AG08396 (cell line): ENCODE measurements around the gene NIP7.
"Not testable (repeated sequence)": the region's sequence is repeated elsewhere in the genome, so short reads cannot be mapped to it uniquely, and the experiment has no call there.

Experiments
- DNase-seq: peaks from one replicate; pipeline ENCODE4 v3.0.0; 2012; ENCODE audit warnings: low spot score, mixed read lengths

The NIP7 gene

DNA sequence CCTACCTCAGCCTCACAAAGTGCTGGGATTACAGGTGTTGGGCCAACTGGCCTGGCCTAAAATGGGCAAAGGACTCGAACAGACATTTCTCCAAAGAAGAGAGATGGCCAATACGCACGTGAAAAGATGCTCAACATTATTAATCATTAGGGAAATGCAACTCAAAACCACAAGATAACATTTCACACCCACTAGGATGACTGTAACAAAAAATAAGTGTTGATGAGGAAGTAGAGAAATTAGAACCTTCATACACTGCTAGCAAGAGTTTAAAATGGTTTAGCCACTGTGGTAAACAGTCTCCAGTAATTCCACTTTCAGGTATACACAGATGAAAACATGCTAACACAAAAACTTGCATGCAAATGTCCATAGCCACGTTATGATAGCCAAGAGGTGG is 6.4 kb downstream of the NIP7 start:
- DNase-seq, result no peak

DNA sequence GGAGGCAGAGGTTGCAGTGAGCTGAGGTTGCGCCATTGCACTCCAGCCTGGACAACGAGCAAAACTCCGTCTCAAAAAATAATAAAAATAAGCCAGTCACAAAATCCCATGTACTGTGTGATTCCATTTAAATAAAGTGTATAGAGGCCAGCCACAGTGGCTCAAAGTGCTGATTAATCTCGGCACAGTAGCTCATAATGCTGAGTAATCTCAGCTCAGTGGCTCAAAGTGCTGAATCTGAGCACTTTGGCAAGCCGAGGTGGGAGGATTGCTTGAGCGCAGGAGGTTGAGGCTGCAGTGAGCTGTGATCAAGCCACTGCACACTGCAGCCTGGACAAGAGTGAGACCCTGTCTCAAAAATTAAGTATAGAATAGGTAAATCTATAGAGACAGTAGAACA is 7.1 kb downstream of the NIP7 start:
- no peak for DNase-seq

DNA sequence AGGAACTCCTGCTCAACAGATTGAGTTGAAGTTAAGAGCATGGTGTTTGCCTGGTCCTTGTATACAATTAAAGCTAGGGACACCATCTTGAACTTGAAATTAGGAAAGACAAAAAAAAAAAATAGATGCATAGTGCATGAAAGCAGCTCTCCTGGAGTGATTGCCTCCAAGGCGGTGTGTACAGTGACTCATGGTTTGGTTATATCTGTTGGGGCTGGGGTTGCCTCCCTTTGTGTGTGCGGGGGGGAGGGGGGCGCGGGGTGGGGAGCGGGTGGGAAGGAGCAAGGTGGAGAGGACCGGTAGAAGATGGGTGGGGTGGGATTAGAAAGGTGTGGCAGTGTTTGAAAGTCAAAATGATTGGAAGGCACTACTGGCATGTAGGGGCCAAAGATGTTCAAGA is 8.7 kb downstream of the NIP7 start:
- no peak for DNase-seq

DNA sequence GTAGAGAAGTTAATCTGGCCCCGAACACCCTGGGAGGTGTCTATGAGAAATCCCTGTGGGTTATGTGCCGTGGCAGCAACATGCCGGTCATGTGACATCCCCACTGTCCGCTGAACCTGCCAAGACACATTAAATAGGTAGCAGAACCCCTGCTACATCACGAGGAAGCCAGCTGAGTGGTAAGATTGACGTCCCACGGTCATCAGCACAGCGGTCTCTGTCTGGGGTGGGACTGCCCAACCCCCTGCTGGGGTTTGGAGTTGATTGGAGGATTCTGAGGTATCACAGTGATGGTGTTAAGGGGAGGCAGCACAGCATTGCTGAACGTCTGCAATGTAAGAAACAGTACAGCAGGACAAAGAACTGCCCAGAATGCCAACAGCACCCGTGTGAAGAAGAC is 10.0 kb downstream of the NIP7 start:
- no peak for DNase-seq

DNA sequence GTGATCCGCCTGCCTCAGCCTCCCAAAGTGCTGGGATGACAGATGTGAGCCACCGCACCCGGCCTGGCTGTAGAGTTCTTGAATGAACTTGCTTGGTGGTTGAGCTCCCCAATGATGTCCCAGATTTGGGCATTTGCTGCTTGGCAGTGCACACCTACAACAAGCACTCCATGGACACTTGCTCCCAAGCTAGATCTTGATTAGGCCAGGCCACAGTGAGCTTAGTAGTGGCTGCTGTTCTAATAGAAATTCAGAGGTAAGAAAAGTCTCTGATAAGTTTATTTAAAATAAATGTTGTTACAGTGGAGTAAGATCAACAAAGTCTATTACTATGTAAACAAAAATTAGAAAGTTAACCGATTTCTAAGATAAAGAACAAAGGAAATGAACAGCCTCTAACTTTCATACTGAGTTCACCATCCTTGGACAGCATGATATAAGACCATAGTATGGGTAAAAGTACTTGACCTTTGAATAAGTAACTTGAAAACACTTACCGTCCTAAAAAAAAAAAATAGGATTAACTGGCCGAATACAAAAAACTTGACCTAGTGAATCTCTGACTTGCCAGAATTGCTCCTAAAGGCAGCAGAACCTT is 11.1 kb downstream of the NIP7 start:
- no peak for DNase-seq

DNA sequence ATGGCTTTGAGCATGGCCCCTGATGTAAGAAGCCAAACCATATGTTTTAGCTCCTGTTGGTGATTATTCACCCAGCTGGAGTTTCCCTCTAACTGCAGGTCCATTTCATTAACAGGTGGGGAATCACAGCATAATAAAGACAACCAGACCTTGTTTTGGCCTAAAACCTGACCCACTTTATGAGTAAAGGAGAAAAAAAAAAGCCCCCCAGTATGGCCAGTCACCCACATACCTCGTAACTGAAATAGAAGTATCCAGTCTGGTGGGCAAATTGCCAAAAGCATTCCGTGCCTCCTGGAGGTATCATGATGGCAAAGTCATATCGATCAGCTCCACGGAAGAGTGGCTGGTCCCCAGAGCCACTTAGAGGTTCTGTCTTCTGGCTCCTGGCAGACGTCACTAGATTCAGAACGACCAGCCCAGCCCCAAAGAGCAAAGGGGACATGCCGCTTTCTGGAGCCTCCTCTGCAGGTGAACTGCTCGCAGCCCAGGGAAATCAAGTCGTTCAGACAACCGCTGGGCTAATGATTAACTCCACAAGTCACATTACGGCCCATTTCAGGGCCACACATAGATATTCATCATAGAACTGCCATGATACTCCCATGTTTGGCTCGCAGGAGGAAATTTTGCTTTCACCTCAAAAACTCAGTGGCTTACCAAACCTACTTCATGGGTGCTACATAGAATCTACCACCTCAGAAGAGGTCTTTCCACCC is 11.9 kb downstream of the NIP7 start, which contains the start of gene TMED6:
TMED6 (minus strand) TSS at position 478 of the 719 bp plus-strand sequence; CDS start at position 445, 33 bp downstream.
- DNase-seq, result no peak

DNA sequence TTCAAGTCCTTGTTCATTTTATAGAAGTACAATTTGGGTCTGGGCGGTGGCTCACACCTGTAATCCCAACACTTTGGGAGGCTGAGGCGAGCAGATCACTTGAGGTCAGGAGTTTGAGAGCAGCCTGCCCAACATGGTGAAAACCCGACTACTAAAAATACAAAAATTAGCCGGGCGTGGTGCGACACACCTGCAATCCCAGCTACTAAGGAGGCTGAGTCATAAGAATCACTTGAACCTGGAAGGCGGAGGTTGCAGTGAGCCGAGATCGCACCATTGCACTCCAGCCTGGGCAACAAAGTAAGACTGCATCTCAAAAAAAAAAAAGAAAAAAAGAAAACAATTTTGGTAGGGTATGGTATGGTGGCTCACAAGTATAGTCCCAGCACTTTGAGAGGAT is 20.5 kb downstream of the NIP7 start:
- DNase-seq, result not testable (repeated sequence)

DNA sequence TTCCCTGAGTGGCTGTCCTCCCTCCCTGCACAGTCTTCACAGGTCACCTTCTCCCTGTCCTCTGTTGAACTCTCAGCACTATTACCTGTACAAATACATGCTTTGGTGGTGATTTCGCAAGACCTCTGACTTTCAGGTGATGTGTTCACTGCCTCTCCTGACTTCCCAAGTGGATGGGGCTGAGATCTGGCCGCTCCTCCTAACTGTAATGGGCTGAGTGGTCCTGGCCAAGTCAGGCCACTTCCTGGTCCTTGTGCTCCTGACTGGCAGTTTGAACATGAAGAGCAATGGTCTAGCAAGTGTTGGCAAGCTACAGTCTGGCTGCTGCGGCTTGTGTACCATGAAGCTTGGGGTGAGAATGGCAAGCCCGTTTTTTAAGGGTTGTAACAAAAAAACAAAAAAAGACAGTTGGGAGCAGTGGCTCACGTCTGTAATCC is 23.7 kb downstream of the NIP7 start:
- DNase-seq, result no peak

DNA sequence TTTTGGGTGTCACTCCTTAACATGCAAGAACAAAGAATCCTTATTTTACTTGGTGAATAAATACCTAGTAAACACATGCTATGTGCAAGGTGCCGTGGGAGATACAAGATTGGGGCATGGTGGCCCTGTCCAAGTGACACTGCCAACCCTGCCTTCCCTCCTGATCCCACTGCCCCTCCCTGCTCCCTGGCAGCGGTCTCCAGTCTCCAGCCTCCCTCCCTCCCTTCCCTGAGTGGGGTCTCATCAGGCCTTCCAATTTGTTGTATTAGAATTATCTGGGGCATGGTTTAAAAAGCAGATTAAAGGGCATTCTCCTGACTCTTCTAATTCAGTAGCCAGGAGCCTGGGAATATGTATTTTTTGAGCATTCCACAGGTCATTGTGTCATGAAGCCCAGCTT is 24.5 kb downstream of the NIP7 start:
- no peak for DNase-seq

DNA sequence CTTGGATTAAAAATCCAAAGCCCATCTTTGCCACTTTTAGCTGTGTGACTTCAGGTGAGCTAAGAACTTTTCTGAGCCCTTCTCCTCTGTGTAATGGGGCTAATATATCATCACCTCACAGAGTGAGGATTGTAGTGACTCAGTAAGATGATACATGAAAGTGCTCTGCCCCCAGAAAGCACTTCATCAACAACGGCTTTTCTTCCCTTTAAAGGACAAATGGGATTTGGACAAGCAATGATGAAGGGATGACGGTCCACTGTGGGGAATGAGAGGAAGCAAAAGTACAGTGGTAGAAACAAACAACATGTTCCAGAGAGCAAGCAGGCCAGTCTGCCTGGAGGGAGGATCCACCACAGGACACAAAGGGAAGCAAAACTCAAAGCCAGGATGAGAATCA is 26.3 kb downstream of the NIP7 start:
- DNase-seq, result no peak

DNA sequence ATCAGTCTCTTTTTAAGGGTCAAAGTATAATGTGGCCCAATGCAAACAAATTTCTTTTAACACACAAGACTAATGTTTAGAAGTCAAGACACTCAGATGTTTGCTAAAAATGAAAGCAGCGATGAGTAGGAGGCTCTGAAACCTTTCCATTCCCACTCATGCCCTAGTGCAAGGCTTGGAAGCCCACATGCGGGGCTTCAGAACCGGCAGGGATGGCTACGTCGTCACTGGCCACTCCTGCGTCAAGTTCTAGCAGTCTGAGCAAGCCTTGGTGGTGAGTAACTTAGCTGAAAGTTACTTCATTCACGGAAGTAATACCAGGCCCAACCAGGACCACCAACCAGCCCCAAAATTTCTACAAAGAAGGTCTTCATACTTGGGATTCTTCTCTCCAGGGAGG is 26.9 kb downstream of the NIP7 start:
- DNase-seq, result no peak

DNA sequence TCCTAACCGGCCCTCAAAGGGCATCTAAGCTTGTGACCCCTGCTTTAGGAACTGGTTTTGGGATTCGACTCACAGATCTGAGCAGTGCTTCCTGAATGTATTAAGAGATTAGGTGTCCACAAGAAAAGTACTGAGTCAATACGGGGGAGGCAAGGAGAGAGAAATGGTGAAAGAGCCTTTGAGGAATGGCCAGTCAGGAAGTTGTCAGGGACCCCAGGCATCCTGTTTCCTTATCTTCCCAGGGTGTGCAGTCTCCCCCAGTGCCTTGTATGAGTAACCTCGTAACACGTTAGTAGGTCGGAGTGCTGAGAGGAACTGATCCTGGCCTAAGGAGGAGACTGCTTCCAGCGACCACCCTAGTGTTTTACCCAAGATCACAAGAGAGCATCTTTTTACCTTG is 28.4 kb downstream of the NIP7 start:
- no peak for DNase-seq

DNA sequence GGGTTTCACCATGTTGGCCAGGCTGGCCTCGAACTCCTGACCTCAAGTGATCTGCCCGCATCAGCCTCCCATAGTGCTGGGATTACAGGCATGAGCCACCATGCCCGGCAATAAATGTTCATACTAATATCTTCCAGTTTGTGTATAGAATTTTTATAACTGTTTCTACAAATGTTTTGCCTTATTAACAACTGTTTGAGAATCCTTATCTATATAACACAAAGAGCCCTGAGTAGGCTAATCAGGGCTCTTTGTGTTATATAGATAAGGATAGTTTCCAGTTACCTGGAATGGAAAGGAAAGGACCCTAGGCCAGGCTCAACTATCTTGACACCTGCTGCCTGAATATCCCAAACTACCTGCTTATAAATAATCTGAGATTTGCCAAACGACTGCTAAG is 29.3 kb downstream of the NIP7 start:
- no peak for DNase-seq

DNA sequence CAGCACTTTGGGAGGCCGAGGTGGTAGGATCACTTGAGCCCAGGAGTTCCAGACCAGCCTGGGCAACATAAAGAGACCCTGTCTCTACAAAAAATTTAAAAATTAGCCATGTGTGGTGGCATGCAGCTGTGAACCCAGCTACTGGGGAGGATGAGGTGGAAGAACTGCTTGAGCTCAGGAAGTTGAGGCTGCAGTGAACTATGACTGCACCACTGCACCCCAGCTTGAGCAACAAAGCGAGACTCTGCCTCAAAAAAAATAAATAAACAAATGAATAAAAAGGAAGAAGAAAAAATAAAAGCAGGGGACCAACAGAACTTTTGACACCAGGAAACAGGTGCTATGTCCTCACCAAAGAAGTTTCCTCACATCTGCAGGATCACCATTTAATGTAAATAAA is 32.0 kb downstream of the NIP7 start:
- no peak for DNase-seq

DNA sequence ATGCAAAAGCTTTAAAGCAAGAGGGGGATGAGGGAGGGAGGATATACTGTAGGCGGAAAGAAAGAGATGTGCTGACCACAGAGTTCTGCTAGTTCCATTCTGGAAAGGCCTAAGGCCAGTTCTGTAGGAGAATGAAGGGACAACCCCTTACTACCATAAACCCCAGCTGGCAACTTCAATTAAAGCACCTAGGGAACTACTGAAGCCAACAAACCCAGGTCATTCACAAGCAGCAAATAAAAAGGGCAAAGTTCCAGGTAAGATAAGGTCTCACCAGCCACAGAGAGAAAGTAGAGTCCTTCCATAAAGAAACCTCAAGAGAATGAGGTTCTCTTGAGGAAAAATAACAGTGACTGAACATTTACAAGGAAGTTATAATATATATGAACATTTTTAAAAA is 33.4 kb downstream of the NIP7 start:
- no peak for DNase-seq

DNA sequence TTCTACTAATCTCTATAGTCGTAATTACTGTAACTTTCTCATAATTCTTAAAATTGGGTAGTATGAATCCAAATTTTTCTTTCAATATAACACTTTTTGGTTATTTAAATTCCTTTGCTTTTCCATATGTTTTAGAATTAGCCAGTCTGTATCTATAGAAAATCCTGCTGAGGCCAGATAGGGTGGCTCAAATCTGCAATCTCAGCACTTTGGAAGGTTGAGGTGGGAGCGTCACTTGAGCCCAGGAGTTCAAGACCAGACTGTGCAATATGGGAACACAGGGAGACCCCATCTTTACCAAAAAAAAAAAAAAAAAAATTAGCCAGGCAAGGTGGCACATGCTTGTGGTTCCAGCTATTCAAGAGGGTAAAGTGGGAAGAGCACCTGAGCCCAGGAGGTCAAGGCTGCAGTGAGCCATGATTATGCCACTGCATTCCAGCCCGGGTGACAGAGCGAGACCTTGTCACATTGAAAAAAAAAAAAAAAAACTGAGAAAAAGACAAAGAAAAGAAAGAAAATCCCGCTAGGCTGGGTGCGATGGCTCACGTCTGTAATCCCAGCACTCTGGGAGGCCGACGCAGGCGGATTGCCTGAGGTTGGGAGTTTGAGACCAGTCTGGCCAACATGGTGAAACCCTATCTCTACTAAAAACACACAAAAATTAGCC is 37.0 kb downstream of the NIP7 start:
- no peak for DNase-seq

DNA sequence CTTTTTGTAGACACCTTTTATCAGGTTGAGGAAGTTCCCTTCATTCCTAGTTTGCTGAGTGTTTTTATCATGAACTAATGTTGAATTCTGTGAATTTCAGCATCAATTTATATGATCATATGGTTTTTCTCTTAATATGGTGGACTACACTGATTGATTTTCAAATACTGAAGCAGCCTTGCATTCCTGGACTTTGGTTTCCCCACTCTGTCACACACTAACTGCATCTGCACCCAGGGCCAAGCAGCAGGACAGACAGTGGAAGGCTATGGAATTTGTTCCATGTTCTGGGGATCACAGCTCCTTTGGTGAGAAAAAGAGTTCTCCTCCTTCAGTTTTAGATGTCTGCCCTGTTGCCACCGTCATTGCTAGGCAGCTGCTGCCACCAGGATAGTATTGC is 38.5 kb downstream of the NIP7 start:
- DNase-seq, result no peak

DNA sequence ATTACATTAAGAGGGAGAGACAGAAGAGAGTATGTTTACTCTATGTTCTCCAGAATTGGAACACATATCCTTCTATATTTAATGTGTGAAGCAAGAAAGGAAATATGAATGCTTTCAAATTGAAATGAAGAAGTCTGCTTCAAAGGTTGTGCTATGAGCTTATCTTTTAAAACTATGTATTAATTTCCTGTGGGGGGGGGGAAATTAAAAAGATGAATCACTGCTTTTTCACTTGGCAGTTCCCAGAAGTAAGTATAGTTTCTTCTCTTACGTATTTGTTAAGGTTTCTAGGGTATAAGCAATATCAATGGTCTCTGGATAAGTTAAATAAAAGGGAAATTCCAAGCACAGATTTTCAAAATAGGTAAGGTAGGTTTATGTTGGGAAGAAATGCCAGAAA is 39.2 kb downstream of the NIP7 start:
- no peak for DNase-seq

DNA sequence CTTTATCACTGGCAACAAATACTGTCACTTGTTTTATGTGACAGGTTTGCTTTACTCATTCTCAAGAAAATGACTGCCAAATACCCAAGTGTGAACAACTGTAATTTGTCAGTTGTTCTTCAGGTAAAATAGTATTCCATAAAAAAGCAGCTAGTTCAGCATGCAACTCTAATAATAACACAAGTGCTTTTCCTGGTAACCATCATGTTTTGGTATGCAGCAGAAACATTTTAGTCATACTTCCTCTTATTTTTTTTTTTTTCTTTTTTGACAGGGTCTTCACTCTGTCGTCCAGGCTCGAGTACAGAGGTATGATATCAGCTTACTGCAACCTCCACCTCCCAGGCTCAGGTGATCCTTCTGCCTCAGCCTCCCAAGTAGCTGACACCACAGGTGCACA is 41.7 kb downstream of the NIP7 start:
- DNase-seq, result no peak

DNA sequence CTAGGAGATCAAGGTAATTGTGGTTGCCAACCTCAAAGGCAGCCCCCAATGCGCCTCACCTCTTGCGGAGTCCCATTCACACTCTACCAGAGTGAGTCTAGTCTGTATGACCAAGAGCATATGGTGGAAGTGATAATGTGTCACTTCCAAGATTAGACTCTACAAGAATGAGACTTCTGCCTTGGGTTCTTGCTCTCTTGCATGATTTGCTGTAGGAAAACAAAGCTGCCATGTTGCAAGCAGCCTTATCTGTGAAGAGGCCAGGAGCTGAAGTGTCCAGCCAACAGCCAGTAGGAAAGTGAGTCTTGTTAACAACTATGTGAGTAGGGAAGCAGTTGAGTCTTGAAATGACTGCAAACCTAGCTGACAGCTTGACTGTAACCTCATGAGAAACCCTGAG is 42.8 kb downstream of the NIP7 start:
- DNase-seq, result no peak

DNA sequence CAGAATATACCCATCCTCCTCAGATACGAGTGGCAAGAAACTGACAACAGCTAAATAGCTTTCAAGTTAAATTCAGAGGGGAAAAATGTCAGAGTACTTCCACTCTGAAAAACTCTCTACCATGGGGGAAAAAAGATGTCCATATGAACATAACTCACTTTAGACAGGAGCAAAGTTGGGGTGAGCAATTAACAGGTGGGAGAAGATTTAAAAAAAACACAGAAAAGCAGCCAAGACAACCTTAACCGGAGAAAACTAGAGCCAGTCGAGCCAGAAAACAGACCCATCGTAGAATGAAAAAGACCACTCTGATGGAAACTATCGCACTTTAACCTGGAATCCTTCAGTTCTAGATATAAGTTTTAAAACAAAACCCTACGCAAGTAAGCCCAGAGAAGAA is 45.4 kb downstream of the NIP7 start:
- no peak for DNase-seq

DNA sequence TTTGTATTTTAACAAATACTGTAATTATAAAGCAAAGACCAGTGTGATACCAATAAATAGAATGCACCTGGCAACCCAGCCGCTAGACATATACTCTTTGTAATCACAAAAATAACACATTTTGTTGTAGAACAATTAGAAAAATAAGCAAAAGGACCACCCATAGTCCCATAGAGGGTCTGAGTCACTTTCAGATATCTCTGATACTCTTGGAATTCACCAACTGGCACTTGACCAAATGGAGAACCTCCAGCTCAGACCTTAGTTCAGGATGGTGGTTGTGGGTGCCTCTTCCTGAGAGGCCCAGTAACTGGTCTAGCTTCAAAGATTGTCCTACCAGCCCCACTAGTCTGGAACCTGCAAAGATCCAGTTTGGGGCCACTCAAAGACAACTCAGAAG is 47.0 kb downstream of the NIP7 start:
- no peak for DNase-seq
